Calu3 (cell line): ENCODE data around the gene IFI44. TPM values are rescaled to one million over a fixed set of nuclear protein-coding genes. Genes with fewer than 3 reads are reported as not detected.

Source experiments
- BruUV-seq: library from RNA; stranded (reverse); fragments of 400-500 nt; replicated peaks from 2 replicates; lab custom pipeline; 2021; lab: Mats Ljungman, UMichigan
- CTCF ChIA-PET: fragments of 300-600 bp; sonication (Branson Sonifier 250); formaldehyde crosslinking; loops from one replicate; lab custom pipeline; 2022; ENCODE audit warnings: antibody characterized with exemption; lab: Charles Lee
- DNase-seq: peaks from one replicate; pipeline ENCODE4 v3.0.0; 2022
- H3K27ac Mint-ChIP-seq: one replicate; pipeline ENCODE4 v1.8.0; 2022; ENCODE audit warnings: mixed read lengths; ENCODE audit not compliant: unreplicated experiment
- H3K27me3 Mint-ChIP-seq: one replicate; pipeline ENCODE4 v1.8.0; 2022; ENCODE audit warnings: mixed read lengths; ENCODE audit not compliant: unreplicated experiment
- H3K36me3 Mint-ChIP-seq: one replicate; pipeline ENCODE4 v1.8.0; 2022; ENCODE audit warnings: mild to moderate bottlenecking, moderate library complexity, mixed read lengths; ENCODE audit not compliant: insufficient read depth, unreplicated experiment
- H3K4me1 Mint-ChIP-seq: one replicate; pipeline ENCODE4 v1.8.0; 2022; ENCODE audit warnings: mild to moderate bottlenecking, low read depth, mixed read lengths; ENCODE audit not compliant: unreplicated experiment
- H3K4me3 Mint-ChIP-seq: one replicate; pipeline ENCODE4 v1.8.0; 2022; ENCODE audit warnings: mild to moderate bottlenecking, low read depth, moderate library complexity, mixed read lengths; ENCODE audit not compliant: unreplicated experiment
- H3K9me3 Mint-ChIP-seq: one replicate; pipeline ENCODE4 v1.8.0; 2022; ENCODE audit warnings: low read depth, mixed read lengths; ENCODE audit not compliant: unreplicated experiment
- intact Hi-C: fragments of 100-400 bp; cut with micrococcal nuclease; formaldehyde crosslinking; loops from one replicate; pipeline ENCODE4 v1.10.0; 2022; ENCODE audit not compliant: unreplicated experiment
- total RNA-seq: library from RNA; stranded (reverse); gene quantifications from 2 replicates; pipeline ENCODE4 v1.2.3, GENCODE V29; 2022
- TF ChIP-seq, protein P1 (sequence below): fragments of 200-600 bp; IDR thresholded peaks from one replicate; pipeline ENCODE4 v1.8.0; 2022; ENCODE audit warnings: antibody characterized with exemption; ENCODE audit not compliant: unreplicated experiment

IFI44 gene
- total RNA-seq, 1 experiment from 2014 or later: 125 TPM

DNA sequence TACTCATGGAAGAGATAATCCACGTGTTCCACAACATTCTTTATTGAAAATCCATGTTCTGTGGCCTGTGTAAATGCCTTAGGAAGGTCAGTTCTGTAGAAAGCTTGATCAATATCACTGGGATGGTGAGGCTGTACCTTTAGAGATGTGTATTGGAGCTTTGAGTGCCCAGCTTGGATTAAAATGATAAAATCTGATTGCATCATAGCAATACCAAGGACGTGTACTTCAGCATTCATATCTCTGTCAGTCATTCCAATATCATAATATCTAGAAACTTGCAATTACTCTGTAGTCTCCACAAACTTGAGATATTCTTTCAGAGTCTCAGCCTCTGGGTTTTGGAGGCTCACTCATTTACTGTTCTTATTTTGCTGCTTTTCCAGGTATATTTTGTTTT lies 31.6 kb downstream of the IFI44 start:
- no peak for DNase-seq
- Mint-ChIP-seq H3K27me3 (no peaks in the 10 kb centered on the region), H3K36me3 (no peaks in the 10 kb centered on the region), H3K4me3 (no peak overlapping the region), H3K9me3 (no peaks in the 10 kb centered on the region), H3K4me1 (peaks cover 10% of the 10 kb centered on the region), H3K27ac (no peak overlapping the region)
- CTCF ChIA-PET: interaction anchor here (0.6 kb wide), 1 partner anchor 476 kb away, joined by 7 read pairs; no protein-coding TSS in a partner anchor
- BruUV-seq: no TSS peak
- TF ChIP-seq, protein P1, sequence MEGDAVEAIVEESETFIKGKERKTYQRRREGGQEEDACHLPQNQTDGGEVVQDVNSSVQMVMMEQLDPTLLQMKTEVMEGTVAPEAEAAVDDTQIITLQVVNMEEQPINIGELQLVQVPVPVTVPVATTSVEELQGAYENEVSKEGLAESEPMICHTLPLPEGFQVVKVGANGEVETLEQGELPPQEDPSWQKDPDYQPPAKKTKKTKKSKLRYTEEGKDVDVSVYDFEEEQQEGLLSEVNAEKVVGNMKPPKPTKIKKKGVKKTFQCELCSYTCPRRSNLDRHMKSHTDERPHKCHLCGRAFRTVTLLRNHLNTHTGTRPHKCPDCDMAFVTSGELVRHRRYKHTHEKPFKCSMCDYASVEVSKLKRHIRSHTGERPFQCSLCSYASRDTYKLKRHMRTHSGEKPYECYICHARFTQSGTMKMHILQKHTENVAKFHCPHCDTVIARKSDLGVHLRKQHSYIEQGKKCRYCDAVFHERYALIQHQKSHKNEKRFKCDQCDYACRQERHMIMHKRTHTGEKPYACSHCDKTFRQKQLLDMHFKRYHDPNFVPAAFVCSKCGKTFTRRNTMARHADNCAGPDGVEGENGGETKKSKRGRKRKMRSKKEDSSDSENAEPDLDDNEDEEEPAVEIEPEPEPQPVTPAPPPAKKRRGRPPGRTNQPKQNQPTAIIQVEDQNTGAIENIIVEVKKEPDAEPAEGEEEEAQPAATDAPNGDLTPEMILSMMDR: no peak
- intact Hi-C loops: no loop called here

DNA sequence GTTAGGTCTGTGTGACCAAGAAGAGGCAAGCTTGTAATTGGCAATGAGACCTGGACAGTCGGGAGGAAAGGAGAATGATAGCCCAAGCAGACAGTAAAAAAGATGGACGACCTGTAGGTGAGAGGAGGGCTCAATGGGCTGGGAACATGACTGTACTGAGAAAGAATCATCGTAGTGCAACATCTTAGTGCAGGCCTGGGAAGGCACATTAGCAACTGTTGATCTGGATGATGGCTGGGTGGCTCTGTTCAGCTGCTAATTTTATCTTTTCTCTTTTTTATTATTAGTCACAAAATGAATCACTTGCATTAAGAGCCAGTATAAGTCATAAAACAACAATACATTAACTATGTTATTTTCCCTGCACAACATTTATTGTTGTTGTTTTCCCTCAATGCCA lies 32.9 kb downstream of the IFI44 start:
- TF ChIP-seq, protein P1: no peak

DNA sequence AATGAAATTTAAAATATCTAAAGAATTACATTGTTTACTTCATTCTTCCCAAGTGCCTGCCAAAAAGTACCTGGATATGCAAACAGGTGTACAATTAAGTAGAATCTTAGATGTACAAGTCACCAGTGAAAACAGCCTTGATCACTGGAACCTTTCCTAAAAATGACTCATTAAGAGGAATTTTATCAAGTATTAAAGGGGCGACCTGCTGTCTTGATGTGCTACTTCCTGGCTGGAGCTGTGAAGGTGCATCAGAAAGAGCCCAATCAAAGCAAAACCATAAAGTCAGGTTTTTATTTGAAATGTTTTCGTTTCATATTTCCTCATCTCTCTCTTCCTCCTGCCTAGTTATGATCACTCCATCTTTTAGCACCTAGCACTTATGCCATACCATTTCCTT lies 33.4 kb downstream of the IFI44 start:
- H3K27ac Mint-ChIP-seq: no peak overlapping the region
- H3K36me3 Mint-ChIP-seq: no peaks in the 10 kb centered on the region
- intact Hi-C loops: no loop called here
- peaks cover 4% of the 10 kb centered on the region for H3K4me1 Mint-ChIP-seq
- H3K9me3 Mint-ChIP-seq: no peaks in the 10 kb centered on the region
- CTCF ChIA-PET: interaction anchor here (1.0 kb wide), 1 partner anchor 145 kb away, joined by 3 read pairs; no protein-coding TSS in a partner anchor
- TF ChIP-seq, protein P1: no peak
- DNase-seq: no peak
- no peak overlapping the region for H3K4me3 Mint-ChIP-seq
- no TSS peak for BruUV-seq
- no peaks in the 10 kb centered on the region for H3K27me3 Mint-ChIP-seq

More for the DNA sequence above, 32.9 kb downstream of the IFI44 start:
- CTCF ChIA-PET: no interaction called here
- Mint-ChIP-seq H3K27me3 (no peaks in the 10 kb centered on the region), H3K9me3 (no peaks in the 10 kb centered on the region), H3K4me3 (no peak overlapping the region), H3K27ac (no peak overlapping the region), H3K4me1 (peaks cover 10% of the 10 kb centered on the region), H3K36me3 (no peaks in the 10 kb centered on the region)
- BruUV-seq: no TSS peak
- no peak for DNase-seq
- intact Hi-C loops: no loop called here

DNA sequence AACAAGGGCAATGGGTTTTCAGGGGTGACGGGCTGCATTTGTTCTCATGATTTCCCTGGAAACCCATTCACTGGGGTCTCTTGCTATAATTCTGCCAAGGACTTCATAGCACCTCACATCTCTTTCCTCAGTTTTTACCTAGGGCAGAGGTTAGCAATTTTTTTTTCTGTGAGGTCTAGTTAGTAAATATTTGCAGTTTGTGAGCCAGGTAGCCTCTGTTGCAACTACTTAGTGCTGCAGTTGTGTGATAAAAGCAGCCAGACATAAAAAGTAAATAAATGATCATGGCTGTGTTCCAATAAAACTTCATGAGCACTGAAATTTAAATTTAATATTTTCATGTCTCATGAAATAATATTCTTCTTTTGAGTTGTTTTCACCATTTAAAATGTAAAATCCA lies 37.7 kb downstream of the IFI44 start:
- intact Hi-C loops: no loop called here
- DNase-seq: no peak
- Mint-ChIP-seq H3K4me3 (no peak overlapping the region), H3K27me3 (no peaks in the 10 kb centered on the region), H3K27ac (no peak overlapping the region), H3K4me1 (peaks cover 10% of the 10 kb centered on the region), H3K9me3 (no peaks in the 10 kb centered on the region), H3K36me3 (no peaks in the 10 kb centered on the region)
- BruUV-seq: no TSS peak
- CTCF ChIA-PET: no interaction called here
- TF ChIP-seq, protein P1: no peak
